Measurements from ENCODE around the gene BRINP2.

DNA sequence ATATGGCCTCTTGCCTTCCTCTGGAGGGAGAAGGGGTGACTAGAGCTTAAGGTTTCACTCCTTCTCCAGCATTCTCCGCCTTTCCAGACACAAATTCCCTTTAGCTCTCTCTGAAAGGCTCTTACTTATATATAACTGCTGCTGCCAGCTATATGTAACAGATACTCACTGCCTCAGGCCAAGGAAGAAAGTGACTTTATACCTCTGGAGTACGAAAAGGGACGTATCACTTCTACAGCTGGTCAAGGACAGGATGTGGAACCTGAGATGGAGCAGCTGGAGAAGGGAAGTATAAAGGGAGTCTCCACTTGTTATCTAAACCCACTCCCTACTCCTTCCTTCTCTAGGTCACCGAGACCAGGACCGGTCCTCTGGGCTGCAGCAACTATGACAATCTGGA is 102.4 kb downstream of the BRINP2 start:
- TF ChIP-seq, protein P1, sequence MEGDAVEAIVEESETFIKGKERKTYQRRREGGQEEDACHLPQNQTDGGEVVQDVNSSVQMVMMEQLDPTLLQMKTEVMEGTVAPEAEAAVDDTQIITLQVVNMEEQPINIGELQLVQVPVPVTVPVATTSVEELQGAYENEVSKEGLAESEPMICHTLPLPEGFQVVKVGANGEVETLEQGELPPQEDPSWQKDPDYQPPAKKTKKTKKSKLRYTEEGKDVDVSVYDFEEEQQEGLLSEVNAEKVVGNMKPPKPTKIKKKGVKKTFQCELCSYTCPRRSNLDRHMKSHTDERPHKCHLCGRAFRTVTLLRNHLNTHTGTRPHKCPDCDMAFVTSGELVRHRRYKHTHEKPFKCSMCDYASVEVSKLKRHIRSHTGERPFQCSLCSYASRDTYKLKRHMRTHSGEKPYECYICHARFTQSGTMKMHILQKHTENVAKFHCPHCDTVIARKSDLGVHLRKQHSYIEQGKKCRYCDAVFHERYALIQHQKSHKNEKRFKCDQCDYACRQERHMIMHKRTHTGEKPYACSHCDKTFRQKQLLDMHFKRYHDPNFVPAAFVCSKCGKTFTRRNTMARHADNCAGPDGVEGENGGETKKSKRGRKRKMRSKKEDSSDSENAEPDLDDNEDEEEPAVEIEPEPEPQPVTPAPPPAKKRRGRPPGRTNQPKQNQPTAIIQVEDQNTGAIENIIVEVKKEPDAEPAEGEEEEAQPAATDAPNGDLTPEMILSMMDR (IDR thresholded peaks at IDR 0.05; ENCODE audit: control extremely low read depth in 1 of 3, insufficient read depth in 1 of 3, low read depth in 1 of 3, low read length in 3 of 3) = no peak
- TF ChIP-seq RBBP5 (IDR thresholded peaks at IDR 0.05; ENCODE audit: borderline replicate concordance, low read depth, low read length) (no peak), POLR2AphosphoS5 (IDR thresholded peaks at IDR 0.05; ENCODE audit: low read depth, low read length) (no peak), TBP (IDR thresholded peaks at IDR 0.05; ENCODE audit: low read depth, low read length) (no peak)

All from H1 (cell line).